ENCODE measurements around the gene PDLIM5. TPM values are rescaled to one million over a fixed set of nuclear protein-coding genes. Genes with fewer than 3 reads are reported as not detected.

PDLIM5 gene
- total RNA-seq, 1 experiment from 2014 or later, result 106 TPM

DNA sequence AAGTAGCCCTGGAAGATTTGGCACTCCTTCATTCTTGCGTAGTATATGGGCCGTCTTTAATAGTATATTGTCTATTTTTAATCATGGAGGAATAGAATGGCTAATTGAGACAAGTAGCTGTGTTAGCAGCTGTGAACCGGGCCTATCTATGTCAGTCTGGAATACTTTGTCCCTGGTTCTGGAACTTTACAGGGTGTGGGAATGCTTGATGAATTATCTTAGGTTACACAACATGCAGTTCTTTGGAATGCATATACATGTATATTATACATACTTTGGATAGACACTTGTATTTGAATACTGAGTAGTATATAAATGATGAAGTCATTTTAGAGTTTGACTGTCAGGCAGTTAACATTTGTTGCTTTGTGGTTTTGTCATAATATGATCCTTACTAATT, 37.4 kb downstream of the PDLIM5 start:
- Mint-ChIP-seq H3K36me3 (ENCODE audit: insufficient read depth, unreplicated experiment) (peaks cover 8% of the 10 kb centered on the region), H3K27ac (ENCODE audit: unreplicated experiment) (no peak overlapping the region)
- intact Hi-C loops (cut with micrococcal nuclease; ENCODE audit: unreplicated experiment), result no loop called here

DNA sequence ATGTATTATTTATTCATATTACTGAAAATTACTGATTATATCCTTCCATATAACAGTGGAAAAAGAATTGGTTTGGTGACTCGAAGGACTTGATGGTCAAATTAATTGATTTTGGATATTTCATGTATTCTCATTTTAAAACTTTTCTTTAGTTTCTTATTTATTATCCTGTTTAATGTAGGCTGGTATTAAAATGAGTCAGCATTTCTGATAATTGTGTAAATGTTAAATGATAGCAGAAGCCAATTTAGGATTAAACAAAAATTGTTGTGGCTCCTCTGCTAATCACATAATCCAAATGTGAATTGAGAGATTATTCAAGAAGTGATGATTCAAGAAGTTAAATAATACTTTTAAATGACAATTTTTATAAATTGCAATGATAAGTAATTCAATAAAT, 38.7 kb downstream of the PDLIM5 start:
- ChIA-PET POLR2A (no interaction called here), CTCF (no interaction called here)
- Mint-ChIP-seq H3K4me3 (ENCODE audit: unreplicated experiment) (no peak overlapping the region), H3K4me1 (ENCODE audit: low read depth, unreplicated experiment) (no peaks in the 10 kb centered on the region), H3K27me3 (ENCODE audit: insufficient read depth, unreplicated experiment) (no peaks in the 10 kb centered on the region), H3K36me3 (ENCODE audit: insufficient read depth, unreplicated experiment) (no peaks in the 10 kb centered on the region), H3K27ac (ENCODE audit: unreplicated experiment) (no peak overlapping the region), H3K9me3 (ENCODE audit: unreplicated experiment) (no peaks in the 10 kb centered on the region)
- Histone ChIP-seq H3K36me3 (ENCODE audit: control insufficient read depth, insufficient read depth, low read length) (no peaks in the 10 kb centered on the region), H3K9me3 (no peaks in the 10 kb centered on the region), H3K27me3 (replicated peaks; ENCODE audit: control insufficient read depth, insufficient read depth, low read length) (no peaks in the 10 kb centered on the region), H3K4me3 (ENCODE audit: low read depth, low read length) (no peak overlapping the region), H3K4me1 (peaks cover 3% of the 10 kb centered on the region; the same call in 1 of the 2 replicates)
- TF ChIP-seq, protein P1, sequence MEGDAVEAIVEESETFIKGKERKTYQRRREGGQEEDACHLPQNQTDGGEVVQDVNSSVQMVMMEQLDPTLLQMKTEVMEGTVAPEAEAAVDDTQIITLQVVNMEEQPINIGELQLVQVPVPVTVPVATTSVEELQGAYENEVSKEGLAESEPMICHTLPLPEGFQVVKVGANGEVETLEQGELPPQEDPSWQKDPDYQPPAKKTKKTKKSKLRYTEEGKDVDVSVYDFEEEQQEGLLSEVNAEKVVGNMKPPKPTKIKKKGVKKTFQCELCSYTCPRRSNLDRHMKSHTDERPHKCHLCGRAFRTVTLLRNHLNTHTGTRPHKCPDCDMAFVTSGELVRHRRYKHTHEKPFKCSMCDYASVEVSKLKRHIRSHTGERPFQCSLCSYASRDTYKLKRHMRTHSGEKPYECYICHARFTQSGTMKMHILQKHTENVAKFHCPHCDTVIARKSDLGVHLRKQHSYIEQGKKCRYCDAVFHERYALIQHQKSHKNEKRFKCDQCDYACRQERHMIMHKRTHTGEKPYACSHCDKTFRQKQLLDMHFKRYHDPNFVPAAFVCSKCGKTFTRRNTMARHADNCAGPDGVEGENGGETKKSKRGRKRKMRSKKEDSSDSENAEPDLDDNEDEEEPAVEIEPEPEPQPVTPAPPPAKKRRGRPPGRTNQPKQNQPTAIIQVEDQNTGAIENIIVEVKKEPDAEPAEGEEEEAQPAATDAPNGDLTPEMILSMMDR (IDR thresholded peaks at IDR 0.05; ENCODE audit: insufficient read depth in 1 of 2, low read depth in 1 of 2, low read length in 1 of 2, severe bottlenecking in 1 of 2, unreplicated experiment in 1 of 2), result no peak
- intact Hi-C loops (cut with micrococcal nuclease; ENCODE audit: unreplicated experiment), result no loop called here
- BruUV-seq (replicated peaks), result no TSS peak
- DNase-seq, result no peak

More for the DNA sequence above, 37.4 kb downstream of the PDLIM5 start:
- no TSS peak for BruUV-seq (replicated peaks)
- H3K9me3 ChIP-seq, result no peaks in the 10 kb centered on the region
- CTCF ChIA-PET, result no interaction called here
- Mint-ChIP-seq H3K27me3 (ENCODE audit: insufficient read depth, unreplicated experiment) (no peaks in the 10 kb centered on the region), H3K4me3 (ENCODE audit: unreplicated experiment) (no peak overlapping the region), H3K4me1 (ENCODE audit: low read depth, unreplicated experiment) (no peaks in the 10 kb centered on the region), H3K9me3 (ENCODE audit: unreplicated experiment) (no peaks in the 10 kb centered on the region)
- H3K4me3 ChIP-seq (ENCODE audit: low read depth, low read length), result no peak overlapping the region
- no peaks in the 10 kb centered on the region for H3K36me3 ChIP-seq (ENCODE audit: control insufficient read depth, insufficient read depth, low read length)
- TF ChIP-seq, protein P1 (IDR thresholded peaks at IDR 0.05; ENCODE audit: insufficient read depth in 1 of 2, low read depth in 1 of 2, low read length in 1 of 2, severe bottlenecking in 1 of 2, unreplicated experiment in 1 of 2), result no peak
- no peak for DNase-seq
- POLR2A ChIA-PET, result no interaction called here
- peaks cover 8% of the 10 kb centered on the region; the same call in 1 of the 2 replicates for H3K4me1 ChIP-seq
- H3K27me3 ChIP-seq (replicated peaks; ENCODE audit: control insufficient read depth, insufficient read depth, low read length), result no peaks in the 10 kb centered on the region

DNA sequence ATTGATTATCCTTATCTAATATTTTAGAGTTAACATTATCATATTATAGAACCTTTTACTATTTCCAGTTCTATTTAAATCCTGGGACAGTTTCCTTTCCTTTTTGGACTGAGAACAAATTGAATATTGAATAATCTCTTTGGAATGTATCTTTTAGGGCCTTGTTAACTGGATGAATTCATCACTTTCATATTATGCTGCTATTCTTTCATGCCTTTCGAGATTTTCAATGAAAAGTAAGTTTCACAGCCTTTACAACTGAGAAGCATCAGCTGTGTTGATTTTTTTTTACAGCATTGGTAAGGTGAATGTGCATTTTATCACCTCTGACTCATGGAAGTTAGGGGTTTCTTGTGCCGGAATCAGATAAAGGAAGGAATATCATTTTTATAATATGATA, 39.6 kb downstream of the PDLIM5 start:
- TF ChIP-seq, protein P1 (IDR thresholded peaks at IDR 0.05; ENCODE audit: insufficient read depth in 1 of 2, low read depth in 1 of 2, low read length in 1 of 2, severe bottlenecking in 1 of 2, unreplicated experiment in 1 of 2), result no peak
- Mint-ChIP-seq H3K36me3 (ENCODE audit: insufficient read depth, unreplicated experiment) (no peaks in the 10 kb centered on the region), H3K9me3 (ENCODE audit: unreplicated experiment) (no peaks in the 10 kb centered on the region), H3K27me3 (ENCODE audit: insufficient read depth, unreplicated experiment) (no peaks in the 10 kb centered on the region), H3K27ac (ENCODE audit: unreplicated experiment) (no peak overlapping the region), H3K4me1 (ENCODE audit: low read depth, unreplicated experiment) (no peaks in the 10 kb centered on the region), H3K4me3 (ENCODE audit: unreplicated experiment) (no peak overlapping the region)
- H3K4me3 ChIP-seq (ENCODE audit: low read depth, low read length), result no peak overlapping the region
- H3K36me3 ChIP-seq (ENCODE audit: control insufficient read depth, insufficient read depth, low read length), result no peaks in the 10 kb centered on the region
- H3K4me1 ChIP-seq, result peaks cover 3% of the 10 kb centered on the region; the same call in 1 of the 2 replicates
- no TSS peak for BruUV-seq (replicated peaks)
- CTCF ChIA-PET, result no interaction called here
- no peaks in the 10 kb centered on the region for H3K27me3 ChIP-seq (replicated peaks; ENCODE audit: control insufficient read depth, insufficient read depth, low read length)
- H3K9me3 ChIP-seq, result no peaks in the 10 kb centered on the region
- intact Hi-C loops (cut with micrococcal nuclease; ENCODE audit: unreplicated experiment), result no loop called here
- DNase-seq, result no peak
- POLR2A ChIA-PET, result no interaction called here

All from Caco-2 (cell line).